K562 (cell line): ENCODE data around the gene SOWAHA. TPM values are rescaled to one million over a fixed set of nuclear protein-coding genes. Genes with fewer than 3 reads are reported as not detected.

Experiments used
- ATAC-seq: fragments of 200-7000 bp; cut with Tn5 transposase; 3 replicates; pipeline ENCODE4 v1.9.1; 2020; ENCODE audit warnings: moderate library complexity
- BruUV-seq: library from RNA; stranded (reverse); fragments of 400-500 nt; replicated peaks from 2 replicates; lab custom pipeline; 2021; lab: Mats Ljungman, UMichigan
- CTCF ChIA-PET: fragments of 300-600 bp; formaldehyde crosslinking; extraction: SDS; loops from one replicate; lab custom pipeline; 2021; ENCODE audit warnings: low intra/inter-chr PET ratio; lab: Yijun Ruan, JAX
- POLR2A ChIA-PET: fragments of 300-600, 350-650 bp; sonication (Branson Sonifier 250); formaldehyde crosslinking; extraction: SDS; loops from one replicate; lab custom pipeline; 2021; ENCODE audit warnings: antibody characterized with exemption, inconsistent platforms; lab: Yijun Ruan, JAX
- DNase-seq, 4 experiments: peaks; one replicate each; pipeline versions ENCODE4 v3.0.0 to v3.0.0-alpha.2; 2011 to 2018; ENCODE audit warnings: low spot score in 3 of 4, mixed read lengths in 3 of 4; ENCODE audit errors: extremely low read depth in 1 of 4
- FAIRE-seq: peaks from 2 replicates; lab custom pipeline; 2011; peaks lifted over from hg19 to GRCh38; lab: Jason Lieb, UNC
- H2AFZ ChIP-seq: 2 replicates; pipeline ENCODE4 v1.6.0; 2011; ENCODE audit warnings: low read depth, low read length, control low read depth, inconsistent platforms
- H3K27ac ChIP-seq: fragments of 200-600 bp; 3 replicates; pipeline ENCODE4 v1.8.0; 2011; ENCODE audit warnings: low read depth, mild to moderate bottlenecking, control low read depth, inconsistent platforms, low read length, moderate library complexity, mixed read lengths; ENCODE audit errors: extremely low read depth
- H3K27me3 ChIP-seq, 2 experiments: fragments of 300-600 bp in 1 of 2; 2 replicates in 1 of 2; 3 replicates in 1 of 2; pipeline versions ENCODE4 v1.6.0 to v1.8.0; 2011; ENCODE audit warnings: inconsistent platforms in 2 of 2, low read length in 2 of 2, mild to moderate bottlenecking in 1 of 2, mixed read lengths in 1 of 2, moderate library complexity in 1 of 2; ENCODE audit not compliant: control insufficient read depth in 2 of 2, insufficient read depth in 2 of 2
- H3K36me3 ChIP-seq: fragments of 300-600 bp; 3 replicates; pipeline ENCODE4 v1.8.0; 2011; ENCODE audit warnings: mild to moderate bottlenecking, low read length, inconsistent platforms; ENCODE audit not compliant: control insufficient read depth, insufficient read depth
- H3K4me1 ChIP-seq, 2 experiments: fragments of 200-600 bp in 1 of 2; replicated peaks in 1 of 2; 2 replicates in 1 of 2; 3 replicates in 1 of 2; pipeline versions ENCODE4 v1.5.1 to v1.8.0; 2011; ENCODE audit warnings: inconsistent platforms in 2 of 2, low read length in 2 of 2, mild to moderate bottlenecking in 1 of 2, mixed read lengths in 1 of 2, moderate library complexity in 1 of 2; ENCODE audit not compliant: control insufficient read depth in 2 of 2, insufficient read depth in 2 of 2
- H3K4me2 ChIP-seq: 2 replicates; pipeline ENCODE4 v1.6.1; 2011; ENCODE audit warnings: low read length, control low read depth, inconsistent platforms, mixed read lengths; ENCODE audit not compliant: insufficient read depth
- H3K4me3 ChIP-seq: fragments of 200-600 bp; sonication (generic), shearing (Covaris generic); 2 replicates; pipeline ENCODE4 v1.5.1; 2016; ENCODE audit warnings: control low read depth, inconsistent platforms
- H3K79me2 ChIP-seq: fragments of 200-600 bp; 3 replicates; pipeline ENCODE4 v1.8.0; 2011; ENCODE audit warnings: low read length, inconsistent platforms; ENCODE audit not compliant: control insufficient read depth, insufficient read depth
- H3K9ac ChIP-seq, 2 experiments: 2 replicates each; pipeline versions ENCODE4 v1.6.0 to v1.6.1; 2011; ENCODE audit warnings: low read depth in 2 of 2, low read length in 2 of 2, control low read depth in 1 of 2, inconsistent platforms in 1 of 2, mild to moderate bottlenecking in 1 of 2, mixed read lengths in 1 of 2; ENCODE audit not compliant: insufficient read depth in 1 of 2
- H3K9me1 ChIP-seq: one replicate; pipeline ENCODE4 v1.6.0; 2011; ENCODE audit warnings: inconsistent platforms, mild to moderate bottlenecking, low read length, moderate library complexity; ENCODE audit not compliant: control insufficient read depth, insufficient read depth
- H3K9me3 ChIP-seq: replicated peaks from 2 replicates; pipeline ENCODE4 v1.5.1; 2011; ENCODE audit warnings: low read depth, low read length, inconsistent platforms; ENCODE audit not compliant: control insufficient read depth, insufficient read depth
- H4K20me1 ChIP-seq: replicated peaks from 2 replicates; pipeline ENCODE4 v1.6.1; 2011; ENCODE audit warnings: low read length, inconsistent platforms, mixed read lengths; ENCODE audit not compliant: control insufficient read depth, insufficient read depth
- SOX6 ChIP-seq: fragments of 450-650 bp; IDR thresholded peaks from 2 replicates; pipeline ENCODE4 v1.6.1; 2014; ENCODE audit warnings: mild to moderate bottlenecking
- ZNF174 ChIP-seq: fragments of 250-450 bp; sonication (Bioruptor Pico); IDR thresholded peaks from 2 replicates; pipeline ENCODE4 v1.4.0; 2020; ENCODE audit warnings: mild to moderate bottlenecking
- ZNF217 ChIP-seq: sonication (generic); formaldehyde crosslinking; IDR thresholded peaks from 2 replicates; pipeline ENCODE4 v1.8.0; 2022; ENCODE audit warnings: mild to moderate bottlenecking, missing genetic modification reagents
- ZNF507 ChIP-seq: conservative IDR thresholded peaks from 2 replicates; pipeline ENCODE4 v1.6.1; 2017; ENCODE audit warnings: missing genetic modification characterization, missing compliant biosample characterization
- ZNF717 ChIP-seq: fragments of 250-450 bp; sonication (Bioruptor Pico); IDR thresholded peaks from 2 replicates; pipeline ENCODE4 v1.5.0; 2021
- ZNF778 ChIP-seq: fragments of 450-650 bp; formaldehyde crosslinking; IDR thresholded peaks from 2 replicates; pipeline ENCODE4 v1.4.0; 2020; ENCODE audit warnings: mild to moderate bottlenecking, moderate library complexity
- WGBS: fragments of 100-300 bp; shearing (Covaris generic); methylation state at CpG from one replicate; pipeline ENCODE4 v1.1.6; 2016; ENCODE audit warnings: low coverage, mixed read lengths; ENCODE audit not compliant: insufficient coverage; ENCODE audit errors: missing lambda C conversion rate; 5-methylcytosine and 5-hydroxymethylcytosine counted together
- in situ Hi-C: fragments of 300-500 bp; cut with MboI; formaldehyde crosslinking; loops from 4 replicates; pipeline ENCODE4 v1.15.0; 2018; ENCODE audit warnings: inconsistent platforms, mixed read lengths
- intact Hi-C: fragments of 100-400 bp; cut with micrococcal nuclease; formaldehyde crosslinking; loops from 2 replicates; pipeline ENCODE4 v1.14.2; 2022
- polyA plus RNA-seq, 8 experiments: library from polyadenylated mRNA; depleted of rRNA in 4 of 8; stranded (reverse) in 5 of 8; unstranded in 3 of 8; fragments of >200 nt; fragmentation: Nextera tagmentation in 2 of 8; fragmentation: Illumina TruSeq in 1 of 8; extraction: Ambion mirVana in 2 of 8; extraction: Trizol in 1 of 8; gene quantifications; 2 replicates each; pipeline versions ENCODE4 v1.2.1 to v1.2.3, GENCODE V29; 2011 to 2014; ENCODE audit warnings: inconsistent platforms in 1 of 8, missing spikeins in 1 of 8
- total RNA-seq, 7 experiments: library from RNA; depleted of rRNA in 6 of 7; stranded (reverse); fragments of >200 nt in 6 of 7; fragmentation: Illumina TruSeq in 2 of 7; extraction: Trizol in 2 of 7; gene quantifications; 2 replicates each; pipeline versions ENCODE4 v1.2.1 to v1.2.3, GENCODE V29; 2011 to 2021; ENCODE audit warnings: low replicate concordance in 1 of 7
- TF ChIP-seq, protein P1 (sequence below): sonication (generic); formaldehyde crosslinking; IDR thresholded peaks from 2 replicates; pipeline ENCODE4 v1.8.1; 2022; ENCODE audit warnings: missing genetic modification reagents
- TF ChIP-seq, protein P2 (sequence below): fragments of 250-450 bp; sonication (Bioruptor Pico); IDR thresholded peaks from 2 replicates; pipeline ENCODE4 v1.8.0; 2022; ENCODE audit warnings: inconsistent platforms
- TF ChIP-seq, protein P3 (sequence below): sonication (generic); formaldehyde crosslinking; IDR thresholded peaks from 2 replicates; pipeline ENCODE4 v1.8.0; 2022; ENCODE audit warnings: mild to moderate bottlenecking, missing genetic modification reagents

The SOWAHA gene
- total and polyA plus RNA-seq, 9 of the 15 experiments (the other 6 are each of a cell fraction or from before 2014, with no cell fraction given), result not detected

DNA sequence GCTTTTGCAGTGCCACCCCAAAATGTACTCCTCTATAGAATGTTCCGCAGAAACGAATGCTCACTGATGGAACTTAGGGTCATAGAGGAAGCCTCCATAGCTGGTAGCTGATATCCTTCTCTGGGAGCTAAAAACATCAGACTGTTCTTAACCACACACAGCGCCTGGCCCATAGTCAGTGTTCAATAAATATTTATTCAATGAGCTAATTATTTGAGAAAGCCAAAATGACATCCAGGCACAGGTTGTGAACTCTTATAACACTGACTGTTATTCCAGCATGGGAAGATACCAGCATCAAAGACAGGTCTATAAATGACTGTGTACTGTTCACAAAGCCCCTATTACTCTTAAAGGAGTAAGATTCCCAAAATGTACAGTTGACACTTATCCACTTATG, 40.2 kb downstream of the SOWAHA start (continued):
- TF ChIP-seq SOX6 (no peak), ZNF507 (no peak), ZNF778 (CRISPR knock-in tag) (no peak), ZNF217 (CRISPR knock-in tag) (no peak), ZNF717 (no peak), ZNF174 (CRISPR knock-in tag) (no peak)
- TF ChIP-seq, protein P1, sequence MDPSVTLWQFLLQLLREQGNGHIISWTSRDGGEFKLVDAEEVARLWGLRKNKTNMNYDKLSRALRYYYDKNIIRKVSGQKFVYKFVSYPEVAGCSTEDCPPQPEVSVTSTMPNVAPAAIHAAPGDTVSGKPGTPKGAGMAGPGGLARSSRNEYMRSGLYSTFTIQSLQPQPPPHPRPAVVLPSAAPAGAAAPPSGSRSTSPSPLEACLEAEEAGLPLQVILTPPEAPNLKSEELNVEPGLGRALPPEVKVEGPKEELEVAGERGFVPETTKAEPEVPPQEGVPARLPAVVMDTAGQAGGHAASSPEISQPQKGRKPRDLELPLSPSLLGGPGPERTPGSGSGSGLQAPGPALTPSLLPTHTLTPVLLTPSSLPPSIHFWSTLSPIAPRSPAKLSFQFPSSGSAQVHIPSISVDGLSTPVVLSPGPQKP (CRISPR knock-in tag), result no peak
- TF ChIP-seq, protein P2, sequence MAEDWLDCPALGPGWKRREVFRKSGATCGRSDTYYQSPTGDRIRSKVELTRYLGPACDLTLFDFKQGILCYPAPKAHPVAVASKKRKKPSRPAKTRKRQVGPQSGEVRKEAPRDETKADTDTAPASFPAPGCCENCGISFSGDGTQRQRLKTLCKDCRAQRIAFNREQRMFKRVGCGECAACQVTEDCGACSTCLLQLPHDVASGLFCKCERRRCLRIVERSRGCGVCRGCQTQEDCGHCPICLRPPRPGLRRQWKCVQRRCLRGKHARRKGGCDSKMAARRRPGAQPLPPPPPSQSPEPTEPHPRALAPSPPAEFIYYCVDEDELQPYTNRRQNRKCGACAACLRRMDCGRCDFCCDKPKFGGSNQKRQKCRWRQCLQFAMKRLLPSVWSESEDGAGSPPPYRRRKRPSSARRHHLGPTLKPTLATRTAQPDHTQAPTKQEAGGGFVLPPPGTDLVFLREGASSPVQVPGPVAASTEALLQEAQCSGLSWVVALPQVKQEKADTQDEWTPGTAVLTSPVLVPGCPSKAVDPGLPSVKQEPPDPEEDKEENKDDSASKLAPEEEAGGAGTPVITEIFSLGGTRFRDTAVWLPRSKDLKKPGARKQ (CRISPR knock-in tag), result no peak

DNA sequence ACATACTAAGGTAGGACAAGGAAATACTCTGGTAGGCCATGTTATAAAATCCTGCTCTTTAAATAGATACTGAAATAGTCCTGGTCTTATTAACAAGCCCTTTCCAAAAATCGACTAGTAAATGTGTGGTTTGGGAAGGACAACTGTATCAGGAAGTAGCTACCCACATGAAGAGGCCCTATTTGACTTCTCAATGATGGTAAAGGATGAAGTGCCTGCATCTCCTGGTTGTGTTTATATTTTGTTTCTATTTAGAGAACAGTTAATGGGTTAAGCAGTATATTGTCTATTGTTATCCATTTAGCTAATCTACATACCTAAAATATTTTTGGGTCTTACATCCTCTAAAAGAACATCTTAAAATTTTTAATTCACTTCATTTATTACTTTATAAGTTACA, 40.7 kb downstream of the SOWAHA start:
- Histone ChIP-seq H3K79me2 (no peaks in the 10 kb centered on the region), H3K27ac (no peak overlapping the region), H3K27me3 (no peaks in the 10 kb centered on the region), H2AFZ (no peak overlapping the region), H3K4me3 (no peak overlapping the region), H3K9me1 (no peaks in the 10 kb centered on the region), H3K4me1 (peaks cover under 1 to 14% of the 10 kb centered on the region in 2 experiments; a peak in 3 of 5 replicates), H3K9ac (no peak overlapping the region), H3K4me2 (no peak overlapping the region), H3K36me3 (no peaks in the 10 kb centered on the region), H4K20me1 (no peaks in the 10 kb centered on the region), H3K9me3 (no peaks in the 10 kb centered on the region)
- in situ Hi-C loops, result no loop called here
- ATAC-seq (no peak), FAIRE-seq (no peak), DNase-seq (no peak)
- 10% methylated on average over 1 of the region's 1 CpG for WGBS
- intact Hi-C loops, result no loop called here
- ChIA-PET POLR2A (interaction anchor here (0.6 to 3.0 kb wide), 6 partner anchors 10 to 40 kb away, joined by 3 to 17 read pairs (median 6); partner anchors contain the start of genes GDF9 and UQCRQ), CTCF (no interaction called here)
- BruUV-seq, result no TSS peak
- TF ChIP-seq, protein P3, sequence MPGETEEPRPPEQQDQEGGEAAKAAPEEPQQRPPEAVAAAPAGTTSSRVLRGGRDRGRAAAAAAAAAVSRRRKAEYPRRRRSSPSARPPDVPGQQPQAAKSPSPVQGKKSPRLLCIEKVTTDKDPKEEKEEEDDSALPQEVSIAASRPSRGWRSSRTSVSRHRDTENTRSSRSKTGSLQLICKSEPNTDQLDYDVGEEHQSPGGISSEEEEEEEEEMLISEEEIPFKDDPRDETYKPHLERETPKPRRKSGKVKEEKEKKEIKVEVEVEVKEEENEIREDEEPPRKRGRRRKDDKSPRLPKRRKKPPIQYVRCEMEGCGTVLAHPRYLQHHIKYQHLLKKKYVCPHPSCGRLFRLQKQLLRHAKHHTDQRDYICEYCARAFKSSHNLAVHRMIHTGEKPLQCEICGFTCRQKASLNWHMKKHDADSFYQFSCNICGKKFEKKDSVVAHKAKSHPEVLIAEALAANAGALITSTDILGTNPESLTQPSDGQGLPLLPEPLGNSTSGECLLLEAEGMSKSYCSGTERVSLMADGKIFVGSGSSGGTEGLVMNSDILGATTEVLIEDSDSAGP (CRISPR knock-in tag), result no peak
